ES-I3 (cell line): ENCODE data around the gene PFDN6.
"Not testable (repeated sequence)": the region's sequence is repeated elsewhere in the genome, so short reads cannot be mapped to it uniquely, and the experiment has no call there.

ENCODE experiments used
- H3K36me3 ChIP-seq: 2 replicates; pipeline ENCODE4 v1.6.1; 2013; ENCODE audit warnings: mild to moderate bottlenecking, low read length, control low read depth, moderate library complexity; ENCODE audit not compliant: insufficient read depth
- H3K4me1 ChIP-seq: 2 replicates; pipeline ENCODE4 v1.6.1; 2013; ENCODE audit warnings: mild to moderate bottlenecking, control low read depth, low read length; ENCODE audit not compliant: insufficient read depth
- H3K9ac ChIP-seq: 2 replicates; pipeline ENCODE4 v1.6.1; 2013; ENCODE audit warnings: low read depth, mild to moderate bottlenecking, low read length, moderate library complexity
- H3K9me3 ChIP-seq: 2 replicates; pipeline ENCODE4 v1.6.1; 2013; ENCODE audit warnings: mild to moderate bottlenecking, low read length, moderate library complexity; ENCODE audit not compliant: control insufficient read depth, insufficient read depth

Gene PFDN6

GRCh38 chr6:33288921-33289783, at the start of gene PFDN6, which contains the start of gene WDR46:
Gene PFDN6 (plus strand): TSS chr6:33289601. CDS start chr6:33289857, 256 bp downstream.
Gene WDR46 (minus strand): TSS chr6:33289239. CDS start chr6:33289170, 69 bp downstream.
- H3K4me1 ChIP-seq, result no peaks in the 10 kb centered on the region
- no peaks in the 10 kb centered on the region for H3K9me3 ChIP-seq
- peaks cover 7% of the 10 kb centered on the region; the same call in 1 of the 2 replicates for H3K36me3 ChIP-seq
- peak within 1 kb of the TSS; percentile 75 for H3K9ac ChIP-seq

DNA sequence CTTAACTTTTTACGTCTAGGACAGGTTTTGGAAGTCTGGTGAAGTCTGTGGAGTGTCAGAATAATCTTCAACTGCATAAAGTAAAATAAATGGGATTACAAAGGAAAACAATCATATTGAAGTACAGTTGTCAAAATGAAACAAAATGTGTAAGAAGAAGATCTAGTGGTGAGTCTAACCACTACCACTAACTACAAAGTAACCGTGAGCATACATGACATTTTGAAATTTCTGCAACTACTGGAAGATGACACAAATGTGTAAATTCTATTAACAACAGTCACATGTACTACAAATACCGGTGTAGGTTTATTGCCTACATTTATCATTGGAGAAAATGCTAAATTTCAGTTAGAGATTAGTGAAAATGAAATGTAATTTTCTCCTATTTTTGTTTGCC, 47.4 kb upstream of the PFDN6 start:
- Histone ChIP-seq H3K4me1 (no peaks in the 10 kb centered on the region), H3K9ac (no peak overlapping the region), H3K9me3 (no peaks in the 10 kb centered on the region), H3K36me3 (no peaks in the 10 kb centered on the region)

DNA sequence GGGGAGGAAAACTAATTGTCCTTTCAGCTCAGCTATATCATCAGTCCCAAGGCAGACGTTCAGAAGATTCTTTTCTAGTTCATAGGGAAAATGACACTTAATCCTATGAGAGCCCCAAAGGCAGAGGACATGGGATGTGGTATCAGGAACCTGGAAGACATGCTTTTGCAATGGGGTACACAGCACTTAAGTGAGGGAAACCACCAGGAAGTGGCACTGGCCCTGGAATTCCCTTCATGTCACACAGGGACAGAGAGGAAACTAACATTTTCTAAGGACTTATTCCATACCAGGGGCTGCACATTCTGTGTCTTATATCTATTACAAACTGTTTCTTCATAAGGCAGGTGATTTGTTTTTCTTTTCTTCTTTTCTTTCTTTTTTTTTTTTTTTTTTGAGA, 45.9 kb upstream of the PFDN6 start:
- no peak overlapping the region for H3K9ac ChIP-seq
- H3K36me3 ChIP-seq, result no peaks in the 10 kb centered on the region
- H3K9me3 ChIP-seq, result no peaks in the 10 kb centered on the region
- H3K4me1 ChIP-seq, result no peaks in the 10 kb centered on the region

DNA sequence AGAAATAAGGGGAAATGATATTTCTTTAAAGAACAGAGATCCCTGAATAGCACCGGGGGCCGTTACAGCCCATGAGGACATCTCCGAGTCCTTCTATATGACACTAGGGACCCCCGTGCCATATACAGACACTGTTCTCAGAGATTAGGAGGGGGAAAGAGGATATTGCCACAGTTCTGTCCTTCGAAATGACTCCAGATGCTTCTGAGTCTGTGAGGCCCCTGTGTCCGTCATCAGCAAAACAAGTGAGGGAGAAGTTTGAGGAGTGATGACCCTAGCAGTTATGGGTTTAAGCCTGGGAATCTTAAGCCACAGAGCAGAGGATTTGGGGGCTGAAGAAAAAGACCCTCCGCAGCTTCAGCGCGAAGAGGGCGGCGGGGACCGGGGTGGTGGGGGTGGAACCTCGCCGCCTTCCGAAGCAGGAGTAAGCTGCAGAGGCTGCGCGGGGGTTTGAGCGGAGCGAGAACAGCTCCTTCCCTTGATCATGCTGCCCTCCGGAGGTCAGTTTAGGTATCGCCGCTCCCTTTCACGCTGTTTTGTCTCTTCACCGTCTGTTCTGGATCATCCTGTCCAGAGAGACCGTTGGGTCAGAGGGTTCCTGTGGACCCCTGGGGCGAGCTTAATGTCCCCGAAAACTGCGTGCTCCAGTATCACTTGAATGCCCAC, 41.3 kb upstream of the PFDN6 start:
- Histone ChIP-seq H3K36me3 (no peaks in the 10 kb centered on the region), H3K4me1 (peaks cover 6% of the 10 kb centered on the region; the same call in 1 of the 2 replicates), H3K9ac (peak overlapping the region; percentile 50; the same call in 1 of the 2 replicates), H3K9me3 (no peaks in the 10 kb centered on the region)

- Histone ChIP-seq H3K4me1 (peaks cover 6% of the 10 kb centered on the region; the same call in 1 of the 2 replicates), H3K9me3 (no peaks in the 10 kb centered on the region), H3K9ac (peak overlapping the region; percentile 50; the same call in 1 of the 2 replicates), H3K36me3 (no peaks in the 10 kb centered on the region)
Observed at GRCh38 chr6:33248643-33248931, 40.8 kb upstream of the PFDN6 start.

DNA sequence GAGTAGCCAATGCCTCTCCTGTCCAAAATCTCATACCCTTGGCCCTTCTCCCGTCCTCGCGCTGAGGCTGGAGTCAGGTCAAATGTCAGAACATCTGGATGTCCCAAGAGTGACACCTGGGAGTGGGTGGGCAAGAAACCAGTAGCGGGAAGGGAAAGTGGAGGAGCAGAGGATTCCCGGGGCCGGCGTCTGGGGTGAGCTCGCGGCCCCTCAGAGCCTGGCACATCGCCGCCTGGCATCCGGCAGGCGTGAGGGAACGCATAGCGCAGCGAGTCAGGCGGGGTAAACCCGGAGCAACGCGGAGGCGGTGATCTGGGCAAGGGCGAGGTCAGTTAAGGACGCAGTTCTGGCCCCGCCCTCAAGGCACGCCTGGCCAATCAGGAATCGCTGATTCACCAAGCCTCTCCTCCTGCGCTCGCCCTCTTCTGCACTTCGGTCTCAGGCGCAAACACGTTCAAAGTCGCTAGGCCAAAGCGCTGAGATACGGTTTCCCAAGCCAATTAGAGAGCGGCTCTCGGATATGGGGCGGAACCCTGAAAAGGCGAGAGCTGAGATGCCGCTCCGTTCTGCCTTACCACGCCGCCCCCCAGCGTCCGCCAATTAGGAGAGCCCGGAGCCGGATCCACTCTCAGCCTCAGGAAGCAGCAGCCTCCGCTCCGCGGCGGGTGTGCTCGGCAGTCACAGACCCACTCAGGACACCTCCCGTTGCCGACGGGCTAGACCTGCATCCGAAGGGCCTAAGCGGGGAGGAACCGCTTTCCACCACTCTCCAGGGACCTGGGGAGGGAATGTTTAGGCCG, 40.3 kb upstream of the PFDN6 start:
- peaks cover 6% of the 10 kb centered on the region; the same call in 1 of the 2 replicates for H3K4me1 ChIP-seq

DNA sequence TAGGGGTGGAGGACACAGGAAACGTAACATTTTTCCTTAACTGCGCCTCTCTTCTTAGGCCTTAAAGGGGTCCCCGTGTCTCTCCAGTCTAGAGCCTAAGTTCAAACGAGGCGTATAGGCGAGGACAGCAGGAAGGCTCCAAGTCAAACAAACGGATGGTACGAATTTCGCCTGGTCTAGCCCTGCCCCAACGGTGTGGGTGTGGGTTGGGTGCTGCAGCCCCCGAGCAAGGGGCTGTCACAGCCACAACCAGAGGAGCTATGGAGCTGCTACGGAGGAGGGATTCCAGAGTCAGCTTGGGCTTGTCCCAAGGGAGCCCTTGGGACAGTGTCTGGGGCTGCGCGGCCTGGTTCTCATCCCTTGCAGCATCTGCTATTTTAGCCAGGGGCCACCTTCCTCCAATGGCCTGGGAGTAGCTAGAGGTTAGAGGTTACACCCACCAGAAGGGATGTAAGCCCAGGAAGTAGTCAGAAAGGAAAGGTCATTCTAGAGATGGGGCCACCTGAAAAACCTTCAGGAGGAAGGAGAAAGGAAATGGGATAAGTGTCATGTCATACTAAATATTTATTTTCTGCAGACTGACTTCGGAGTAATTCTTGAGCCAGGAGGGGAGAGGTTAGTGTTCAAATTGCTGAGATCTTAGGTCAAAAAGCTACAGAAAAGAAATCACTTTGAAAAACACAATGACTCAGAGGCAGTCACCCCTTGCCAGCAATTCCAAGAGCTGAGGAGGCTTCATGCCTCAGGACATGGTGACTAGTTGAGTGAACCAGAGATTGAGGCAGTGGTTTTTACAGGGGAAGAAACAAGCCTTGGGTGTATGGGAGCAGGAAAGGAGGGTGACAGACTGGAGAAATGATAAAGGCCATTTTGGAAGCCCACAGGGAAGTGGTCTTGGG, 39.4 kb upstream of the PFDN6 start:
- H3K36me3 ChIP-seq, result no peaks in the 10 kb centered on the region
- H3K4me1 ChIP-seq, result peaks cover 6% of the 10 kb centered on the region; the same call in 1 of the 2 replicates
- no peaks in the 10 kb centered on the region for H3K9me3 ChIP-seq
- peak overlapping the region; percentile 74 for H3K9ac ChIP-seq

More for the DNA sequence above, 40.3 kb upstream of the PFDN6 start:
- H3K9ac ChIP-seq, result peak overlapping the region; percentile 74
- no peaks in the 10 kb centered on the region for H3K36me3 ChIP-seq
- no peaks in the 10 kb centered on the region for H3K9me3 ChIP-seq

DNA sequence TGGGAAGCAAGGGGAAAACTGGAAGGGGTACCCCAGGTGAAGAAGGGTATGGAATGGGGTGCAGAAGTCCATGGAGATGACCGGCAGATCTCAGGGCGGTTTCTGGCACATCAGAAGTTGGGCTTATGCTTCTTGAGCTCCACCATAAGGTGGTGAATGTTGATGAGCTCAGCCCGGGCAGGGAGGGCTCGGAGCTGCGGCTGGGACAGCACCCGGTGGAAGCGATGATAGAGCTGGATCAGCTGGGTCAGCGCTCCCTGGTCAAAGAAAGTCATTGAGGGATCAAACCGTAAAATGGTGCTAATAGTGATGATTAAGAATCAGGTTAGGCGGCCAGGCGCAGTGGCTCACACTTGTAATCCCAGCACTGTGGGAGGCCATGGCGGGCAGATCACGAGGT, 38.7 kb upstream of the PFDN6 start:
- no peaks in the 10 kb centered on the region; the same call in 1 of the 2 replicates for H3K9me3 ChIP-seq
- H3K36me3 ChIP-seq, result no peaks in the 10 kb centered on the region
- peaks cover 6% of the 10 kb centered on the region; the same call in 1 of the 2 replicates for H3K4me1 ChIP-seq
- H3K9ac ChIP-seq, result no peak overlapping the region

DNA sequence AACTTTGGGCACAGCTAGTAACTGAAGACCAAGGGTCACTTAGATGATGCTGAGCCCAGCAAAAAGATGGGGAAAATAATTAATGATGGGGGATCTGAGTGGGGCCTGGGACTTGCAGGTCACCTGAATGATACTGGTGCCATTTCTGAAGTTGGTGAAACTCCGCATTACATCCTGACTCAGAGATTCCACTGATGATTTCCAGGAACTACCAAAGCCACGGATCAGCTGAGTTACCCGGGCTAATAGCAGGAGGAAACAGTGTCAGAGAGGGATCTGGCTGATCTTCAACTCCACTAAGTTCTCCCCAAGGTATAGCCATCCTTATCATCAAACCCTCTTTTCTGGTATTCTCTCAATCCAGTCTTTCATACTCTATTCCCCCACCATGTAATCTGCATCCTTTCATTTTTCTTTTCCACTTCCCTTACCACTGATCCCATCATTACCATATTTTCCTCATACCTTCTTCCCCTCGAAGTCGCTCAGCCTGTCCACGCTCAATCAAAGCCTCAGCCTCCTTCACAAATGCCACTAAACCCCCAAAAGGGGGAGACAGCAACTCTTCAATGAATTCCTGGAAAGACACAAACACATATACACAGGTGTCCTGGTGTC, 37.9 kb upstream of the PFDN6 start:
- Histone ChIP-seq H3K36me3 (no peaks in the 10 kb centered on the region), H3K9ac (no peak overlapping the region), H3K9me3 (no peaks in the 10 kb centered on the region; the same call in 1 of the 2 replicates), H3K4me1 (peaks cover 6% of the 10 kb centered on the region; the same call in 1 of the 2 replicates)

DNA sequence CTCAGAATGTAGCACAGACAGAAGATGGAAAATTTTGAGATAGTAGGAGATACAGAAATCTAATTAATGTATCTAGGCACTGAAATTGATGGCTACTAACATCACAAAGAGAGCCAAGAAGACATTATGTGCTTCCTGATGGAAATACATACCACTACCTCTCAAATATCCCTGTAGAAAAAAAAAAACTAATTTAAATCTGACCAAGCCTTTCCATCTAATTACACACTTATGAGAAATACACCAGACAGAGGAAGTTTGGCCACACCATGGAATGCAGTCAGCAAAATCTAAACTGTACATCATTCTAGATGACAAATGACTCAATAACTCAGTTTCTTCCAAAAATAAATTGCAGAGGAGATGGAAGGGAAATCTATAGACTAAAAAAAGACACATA, 36.6 kb upstream of the PFDN6 start:
- H3K4me1 ChIP-seq, result peaks cover 6% of the 10 kb centered on the region; the same call in 1 of the 2 replicates

DNA sequence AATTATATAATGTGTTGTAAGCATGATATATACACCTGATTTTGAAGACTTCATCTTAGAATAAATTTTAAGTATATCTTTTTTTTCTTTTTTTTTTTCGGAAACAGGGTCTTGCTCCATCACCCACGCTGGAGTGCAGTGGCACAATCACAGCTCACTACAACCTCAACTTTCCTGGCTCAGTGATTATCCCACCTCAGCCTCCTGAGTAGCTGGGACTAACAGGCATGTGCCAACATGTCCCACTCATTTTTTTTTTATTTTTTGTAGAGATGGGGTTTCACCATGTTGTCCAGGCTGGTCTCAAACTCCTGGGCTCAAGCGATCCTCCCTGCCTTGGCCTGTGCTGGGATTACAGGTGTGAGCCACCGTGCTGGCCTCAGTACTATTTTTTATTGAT, 34.8 kb upstream of the PFDN6 start:
- H3K9me3 ChIP-seq, result no peaks in the 10 kb centered on the region; the same call in 1 of the 2 replicates
- peaks cover 6% of the 10 kb centered on the region; the same call in 1 of the 2 replicates for H3K4me1 ChIP-seq
- no peak overlapping the region for H3K9ac ChIP-seq
- H3K36me3 ChIP-seq, result no peaks in the 10 kb centered on the region

More for the DNA sequence above, 36.6 kb upstream of the PFDN6 start:
- Histone ChIP-seq H3K9ac (no peak overlapping the region), H3K9me3 (no peaks in the 10 kb centered on the region; the same call in 1 of the 2 replicates), H3K36me3 (no peaks in the 10 kb centered on the region)

GRCh38 chr6:33259032-33259431, 30.4 kb upstream of the PFDN6 start:
- H3K9ac ChIP-seq, result no peak overlapping the region
- H3K4me1 ChIP-seq, result no peaks in the 10 kb centered on the region
- no peaks in the 10 kb centered on the region; the same call in 1 of the 2 replicates for H3K9me3 ChIP-seq
- H3K36me3 ChIP-seq, result no peaks in the 10 kb centered on the region; the same call in 1 of the 2 replicates

GRCh38 chr6:33262490-33262889, 26.9 kb upstream of the PFDN6 start:
- not testable (repeated sequence) for H3K9me3 ChIP-seq, H3K4me1 ChIP-seq, H3K9ac ChIP-seq, H3K36me3 ChIP-seq
